HepG2 (cell line): ENCODE results near the gene RAC3. TPM values are rescaled to one million over a fixed set of nuclear protein-coding genes. Genes with fewer than 3 reads are reported as not detected.
A peak's percentile ranks its signal among the peaks of the same experiment; 100 is the strongest.

Experiments used
- AKAP8 ChIP-seq: sonication (generic); formaldehyde crosslinking; IDR thresholded peaks from 2 replicates; pipeline ENCODE4 v1.5.1; 2020; ENCODE audit warnings: mild to moderate bottlenecking, missing genetic modification reagents
- ELK4 ChIP-seq: sonication (generic); formaldehyde crosslinking; IDR thresholded peaks from 2 replicates; pipeline ENCODE4 v1.9.0; 2021; ENCODE audit warnings: missing genetic modification reagents, borderline replicate concordance
- KDM1A ChIP-seq: IDR thresholded peaks from 2 replicates; pipeline ENCODE4 v1.6.1; 2016; ENCODE audit warnings: missing compliant biosample characterization
- KDM5B ChIP-seq: sonication (generic); formaldehyde crosslinking; IDR thresholded peaks from 2 replicates; pipeline ENCODE4 v1.4.0; 2020; ENCODE audit warnings: missing genetic modification reagents, mild to moderate bottlenecking, borderline replicate concordance
- MTF1 ChIP-seq: sonication (generic); formaldehyde crosslinking; IDR thresholded peaks from 2 replicates; pipeline ENCODE4 v1.5.0; 2020; ENCODE audit warnings: missing genetic modification reagents
- PBX2 ChIP-seq: IDR thresholded peaks from 2 replicates; pipeline ENCODE4 v1.6.1; 2016; ENCODE audit warnings: control low read depth
- POLR2AphosphoS2 ChIP-seq: IDR thresholded peaks from 2 replicates; pipeline ENCODE4 v1.6.1; 2011; ENCODE audit warnings: low read depth, low read length, improper control_type of control experiment
- POLR2G ChIP-seq: fragments of 200-400 bp; formaldehyde crosslinking; IDR thresholded peaks from 2 replicates; pipeline ENCODE4 v1.6.1; 2018; ENCODE audit warnings: mild to moderate bottlenecking, low read depth, low read length, moderate library complexity
- PREB ChIP-seq: sonication (generic); formaldehyde crosslinking; IDR thresholded peaks from 2 replicates; pipeline ENCODE4 v1.4.0; 2020; ENCODE audit warnings: missing genetic modification reagents
- RBFOX2 ChIP-seq: fragments of 200-400 bp; formaldehyde crosslinking; IDR thresholded peaks from 2 replicates; pipeline ENCODE4 v1.6.1; 2017; ENCODE audit warnings: low read depth, mild to moderate bottlenecking, low read length
- SNAPC4 ChIP-seq: sonication (generic); formaldehyde crosslinking; IDR thresholded peaks from 2 replicates; pipeline ENCODE4 v1.4.0; 2020; ENCODE audit warnings: mild to moderate bottlenecking, missing genetic modification reagents
- ZBTB38 ChIP-seq: sonication (generic); formaldehyde crosslinking; IDR thresholded peaks from 2 replicates; pipeline ENCODE4 v1.5.1; 2020; ENCODE audit warnings: mild to moderate bottlenecking, missing genetic modification reagents
- ZEB1 ChIP-seq: IDR thresholded peaks from 2 replicates; pipeline ENCODE4 v1.6.1; 2012; ENCODE audit warnings: mild to moderate bottlenecking, low read depth, inconsistent platforms; ENCODE audit not compliant: insufficient replicate concordance
- ZMYM2 ChIP-seq: sonication (generic); formaldehyde crosslinking; IDR thresholded peaks from 2 replicates; pipeline ENCODE4 v1.8.0; 2022; ENCODE audit warnings: mild to moderate bottlenecking, missing genetic modification reagents
- ZNF205 ChIP-seq: IDR thresholded peaks from 2 replicates; pipeline ENCODE4 v1.6.1; 2018; ENCODE audit warnings: missing biosample characterization, missing genetic modification reagents
- ZNF280D ChIP-seq: sonication (generic); formaldehyde crosslinking; IDR thresholded peaks from 2 replicates; pipeline ENCODE4 v1.5.1; 2020; ENCODE audit warnings: mild to moderate bottlenecking, missing genetic modification reagents
- ZNF543 ChIP-seq: sonication (generic); formaldehyde crosslinking; IDR thresholded peaks from 2 replicates; pipeline ENCODE4 v1.4.0; 2020; ENCODE audit warnings: mild to moderate bottlenecking, missing genetic modification reagents
- ZNF777 ChIP-seq: sonication (generic); formaldehyde crosslinking; IDR thresholded peaks from 2 replicates; pipeline ENCODE4 v1.4.0; 2020; ENCODE audit warnings: missing genetic modification reagents
- polyA plus RNA-seq, 8 experiments: library from polyadenylated mRNA; depleted of rRNA in 3 of 8; stranded (reverse) in 7 of 8; unstranded in 1 of 8; fragments of >200 nt; fragmentation: Illumina TruSeq in 4 of 8; extraction: Trizol in 4 of 8; gene quantifications; 2 replicates each; pipeline versions ENCODE4 v1.2.1 to v1.2.3, GENCODE V29; 2011 to 2016; ENCODE audit warnings: low read depth in 4 of 8, missing spikeins in 1 of 8, mixed read lengths in 1 of 8; ENCODE audit not compliant: insufficient read depth in 1 of 8
- total RNA-seq, 5 experiments: library from RNA; depleted of rRNA; stranded (reverse); fragments of >200 nt; fragmentation: Illumina TruSeq; extraction: Trizol; gene quantifications; 2 replicates each; pipeline ENCODE4 v1.2.3, GENCODE V29; 2016; ENCODE audit warnings: low read depth in 1 of 5

RAC3 gene
- total and polyA plus RNA-seq, 2 of the 13 experiments (the other 11 are each of a cell fraction or from before 2014, with no cell fraction given): 10.5 to 21.3 TPM

- TF ChIP-seq SNAPC4: no peak
- peak; percentile 80; the same call in 1 of the 2 replicates for TF ChIP-seq POLR2G
- no peak for TF ChIP-seq ZNF205 (CRISPR knock-in tag)
- peak; percentile 67; the same call in 1 of the 2 replicates for TF ChIP-seq MTF1
- no peak for TF ChIP-seq ZNF543
- 0 out of 2 replicates have a peak, but pooled peaks have one; percentile 26 for TF ChIP-seq ZNF777 (CRISPR knock-in tag)
- TF ChIP-seq ZBTB38 (CRISPR knock-in tag): 0 out of 2 replicates have a peak, but pooled peaks have one; percentile 17
- 0 out of 2 replicates have a peak, but pooled peaks have one; percentile 14 for TF ChIP-seq ZMYM2 (CRISPR knock-in tag)
- TF ChIP-seq RBFOX2: 0 out of 2 replicates have a peak, but pooled peaks have one; percentile 13
- TF ChIP-seq ZEB1: peak; percentile 35
- TF ChIP-seq ZNF280D (CRISPR knock-in tag): no peak
- no peak for TF ChIP-seq PREB (CRISPR knock-in tag)
- TF ChIP-seq PBX2: no peak
- TF ChIP-seq KDM1A (CRISPR knock-in tag): no peak
- TF ChIP-seq AKAP8 (CRISPR knock-in tag): peak; percentile 85; the same call in 1 of the 2 replicates
- peak; percentile 43; the same call in 1 of the 2 replicates for TF ChIP-seq POLR2AphosphoS2
- no peak for TF ChIP-seq ELK4 (CRISPR knock-in tag)
- TF ChIP-seq KDM5B (CRISPR knock-in tag): peak; percentile 60
Observed at GRCh38 chr17:82076018-82076784, 44.7 kb downstream of the RAC3 start (continued).
